ENCODE results near the gene ME3.

Gene ME3

GRCh38 chr11:86488553-86488952, 183.9 kb downstream of the ME3 start:
- no peak for DNase-seq (ENCODE audit: low read depth in 2 of 2)

DNA sequence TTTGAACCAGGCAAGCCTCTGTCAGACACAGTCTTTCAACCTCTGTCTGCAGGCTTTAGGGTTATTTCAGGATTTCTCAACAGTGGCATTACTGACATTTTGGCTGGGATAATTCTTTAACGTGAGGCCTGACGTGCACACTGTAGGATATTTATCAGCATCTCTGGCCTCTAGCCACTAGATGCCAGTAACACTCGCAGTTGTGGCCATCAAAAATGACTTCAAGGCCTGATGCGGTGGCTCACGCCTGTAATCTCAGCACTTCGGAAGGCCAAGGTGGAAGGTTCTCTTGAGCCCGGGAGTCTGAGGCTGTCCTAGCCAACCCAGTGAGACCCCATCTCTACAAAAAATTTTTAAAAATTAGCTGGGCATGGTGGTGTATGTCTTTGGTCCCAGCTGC, 184.7 kb downstream of the ME3 start:
- no peak for DNase-seq (ENCODE audit: low read depth in 2 of 2)

DNA sequence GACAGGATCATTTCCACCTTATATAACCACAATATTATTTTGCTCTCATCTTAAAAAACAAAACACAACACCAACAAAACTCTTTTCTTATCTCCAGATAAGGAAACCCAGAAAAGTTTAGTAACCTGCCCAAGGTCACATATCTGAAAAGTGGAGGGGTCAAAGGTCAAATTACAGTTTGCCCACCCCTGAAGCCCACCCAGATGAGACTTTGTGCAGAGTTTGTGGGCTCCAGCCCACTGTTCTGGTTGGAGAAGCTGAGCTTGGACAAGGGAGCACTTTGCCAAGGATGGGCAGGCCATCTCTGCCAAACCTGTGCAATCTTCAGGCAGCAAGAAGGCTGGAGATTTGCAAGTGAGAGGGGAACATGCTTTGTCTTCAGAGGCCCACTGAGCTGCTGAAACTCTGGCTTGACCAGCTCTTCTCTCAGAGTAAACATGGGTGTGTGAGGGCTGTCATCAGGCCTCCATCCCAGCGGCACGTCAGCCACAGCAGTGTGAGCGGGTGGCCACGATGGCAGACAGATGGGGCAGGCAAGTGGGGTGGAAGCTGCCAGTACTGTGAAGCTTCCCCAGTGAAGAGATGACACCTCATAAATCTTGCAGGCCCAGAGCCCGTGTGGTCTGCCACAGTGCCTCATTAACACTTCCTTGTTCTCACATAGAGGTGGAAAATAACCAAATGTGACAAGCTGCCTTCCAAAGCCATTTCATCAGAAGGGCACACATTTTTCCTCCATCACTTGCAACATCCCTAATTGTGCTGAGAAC, 186.0 kb downstream of the ME3 start:
- peak; percentile 21 to 31 for DNase-seq (ENCODE audit: low read depth in 2 of 2)

DNA sequence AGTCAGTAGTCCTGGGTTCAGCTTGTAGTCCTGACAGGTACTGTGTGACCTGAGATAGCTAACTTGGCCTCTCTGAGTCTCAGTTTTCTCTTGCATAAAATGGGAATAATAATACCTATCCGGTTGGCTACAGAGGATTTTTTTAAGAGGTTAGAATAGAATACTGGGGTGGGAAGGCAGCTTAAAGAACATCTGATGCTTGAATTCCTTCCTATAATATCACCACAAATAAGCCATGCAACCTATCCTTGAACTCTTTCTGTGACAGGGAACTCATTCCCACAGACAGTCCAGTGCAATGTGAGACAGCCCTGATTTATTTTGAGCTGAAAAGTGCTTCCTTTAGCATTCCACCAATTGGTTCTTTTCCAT, 187.6 kb downstream of the ME3 start:
- DNase-seq (ENCODE audit: low read depth in 2 of 2): no peak

DNA sequence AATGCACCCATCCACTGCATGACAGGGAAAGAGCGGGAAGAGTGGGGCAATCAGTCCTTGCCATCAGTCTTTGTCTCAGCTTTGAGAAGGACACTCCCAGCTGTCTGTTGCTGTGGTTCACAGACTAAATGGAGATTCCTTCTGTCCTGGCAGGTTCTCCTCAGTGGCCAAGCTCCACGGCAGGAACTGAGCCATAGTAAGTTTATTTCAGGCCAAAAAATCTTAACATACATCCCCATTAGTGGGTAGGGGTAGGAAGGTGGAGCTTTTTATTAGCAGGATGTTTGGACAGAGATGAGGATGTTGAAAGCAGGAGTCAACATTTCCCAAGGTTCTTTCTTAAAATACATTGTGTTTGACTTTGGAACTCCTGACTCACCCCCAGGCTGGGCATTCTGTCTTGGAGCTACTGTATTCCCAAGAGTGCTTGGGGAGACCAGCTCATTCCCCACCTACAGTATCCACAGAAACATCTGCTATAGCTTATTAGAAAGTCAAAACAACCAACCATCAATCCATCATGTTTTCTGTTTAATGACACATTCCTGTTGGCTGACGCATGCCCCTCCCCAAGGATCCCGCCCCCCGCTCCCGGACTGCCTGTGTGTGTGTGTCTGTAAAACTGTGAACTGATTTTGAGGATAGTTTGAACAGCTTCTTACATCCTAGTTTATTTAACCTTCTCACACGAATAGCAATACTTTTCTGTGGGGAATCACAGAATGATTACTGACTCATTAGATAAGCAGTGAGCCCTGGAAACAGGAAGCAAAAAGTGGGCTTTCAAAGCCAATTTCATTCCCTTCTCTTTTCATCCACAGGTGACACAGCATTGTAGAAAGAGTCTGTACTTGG, 188.2 kb downstream of the ME3 start:
- DNase-seq (ENCODE audit: low read depth in 2 of 2): no peak

- no peak for DNase-seq (ENCODE audit: low read depth in 2 of 2)
Measured at GRCh38 chr11:86483610-86483939, 188.8 kb downstream of the ME3 start.

DNA sequence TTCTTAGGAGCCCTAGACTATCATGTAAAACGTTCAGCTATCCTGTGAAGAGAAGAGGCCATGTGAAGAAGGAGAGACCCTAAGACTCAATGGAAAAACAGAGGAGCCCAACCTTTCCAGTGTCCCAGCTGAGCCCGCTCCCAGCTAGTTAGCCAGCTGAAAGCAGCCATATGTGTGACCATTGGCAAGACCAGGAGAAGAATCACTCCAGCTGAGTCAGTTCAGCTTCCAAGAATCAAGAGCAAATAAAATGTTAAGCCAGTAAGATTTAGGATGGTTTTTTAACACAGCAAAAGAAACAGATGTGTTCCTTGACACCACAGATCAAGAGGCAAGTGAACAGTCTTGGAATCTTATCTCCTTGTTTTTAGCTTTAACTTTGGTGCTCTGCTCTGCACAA, 189.7 kb downstream of the ME3 start:
- DNase-seq (ENCODE audit: low read depth in 2 of 2): no peak

- DNase-seq (ENCODE audit: low read depth in 2 of 2): no peak
Measured at GRCh38 chr11:86481399-86481798, 191.0 kb downstream of the ME3 start.

GRCh38 chr11:86478348-86478747, 194.1 kb downstream of the ME3 start:
- no peak for DNase-seq (ENCODE audit: low read depth in 2 of 2)

- DNase-seq (ENCODE audit: low read depth in 2 of 2): no peak
Measured at GRCh38 chr11:86477495-86478155, 194.8 kb downstream of the ME3 start.

DNA sequence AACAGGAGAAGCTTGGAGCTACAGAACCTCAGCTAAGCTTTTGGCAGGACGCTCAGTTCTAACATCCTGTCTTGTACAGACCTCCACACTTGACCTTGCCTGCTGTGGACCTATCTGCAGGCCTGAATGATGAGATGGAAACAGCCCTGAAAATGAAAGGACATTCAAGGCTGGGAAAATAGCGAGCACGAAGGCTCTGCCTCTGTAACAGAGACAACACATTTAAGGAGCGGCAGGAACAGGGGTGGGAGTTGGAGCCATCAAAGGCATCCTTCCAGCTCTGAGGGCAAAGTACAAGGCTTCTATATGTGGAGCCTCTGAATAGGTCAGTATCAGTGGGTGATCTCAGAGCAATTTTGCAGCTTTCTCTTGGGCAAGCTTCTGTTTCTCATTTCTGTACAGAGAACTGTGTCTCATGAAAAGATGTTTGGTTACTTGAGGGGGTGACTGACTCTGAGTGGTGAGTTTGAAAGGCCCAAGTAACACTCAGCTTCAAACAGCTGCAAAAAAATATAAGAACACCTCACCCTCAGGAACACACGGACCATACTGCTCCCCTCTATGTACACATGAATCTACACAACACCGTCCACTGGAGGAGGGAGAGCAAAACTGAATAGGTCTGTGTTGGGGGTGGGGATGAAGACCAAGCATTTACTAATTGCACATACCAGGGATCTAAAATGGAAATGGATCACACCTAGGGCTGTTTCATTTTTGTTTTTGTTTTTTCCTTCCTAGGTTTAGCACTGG, 196.1 kb downstream of the ME3 start:
- no peak for DNase-seq (ENCODE audit: low read depth in 2 of 2)

GRCh38 chr11:86475027-86475426, 197.4 kb downstream of the ME3 start:
- DNase-seq (ENCODE audit: low read depth in 2 of 2): no peak

DNA sequence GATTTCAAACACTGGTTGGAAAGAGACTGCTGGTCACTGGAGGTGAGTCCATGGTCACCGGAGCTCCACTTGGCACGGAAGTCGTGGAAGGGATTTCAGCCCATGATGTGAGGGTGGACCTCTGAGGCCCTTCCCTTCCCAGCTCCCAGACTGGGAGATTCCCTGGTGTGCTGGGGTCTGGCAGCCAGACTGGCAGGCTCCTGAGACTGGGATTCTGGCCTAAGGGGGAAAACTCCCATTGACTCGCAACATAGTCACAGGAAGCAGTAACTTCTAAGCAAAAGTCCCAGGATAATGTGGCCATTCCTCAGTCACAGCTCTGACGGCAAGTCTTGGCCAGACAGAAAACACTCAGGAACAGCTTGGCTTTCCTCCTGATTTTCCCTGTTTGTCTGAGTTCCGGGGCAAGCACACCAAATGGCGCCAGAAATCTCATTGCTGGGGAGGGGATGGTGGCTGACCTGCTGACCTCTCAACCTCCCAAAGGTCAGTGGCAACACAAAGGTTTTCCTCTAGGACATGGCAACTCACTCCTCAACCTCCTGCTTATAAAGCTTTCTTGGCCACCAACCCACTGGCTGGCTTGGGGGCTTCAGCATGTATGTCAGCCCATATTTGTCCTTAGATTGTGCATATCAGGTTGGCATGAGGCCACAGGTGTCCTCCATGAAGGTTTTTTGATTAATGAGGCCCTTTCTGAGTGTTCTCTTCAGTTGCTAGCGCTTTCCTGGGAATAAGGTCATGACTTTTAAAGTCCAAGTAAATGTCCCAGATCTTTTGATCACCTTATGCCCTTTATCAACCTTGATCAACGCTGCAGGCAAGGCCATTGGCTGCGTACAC, 198.2 kb downstream of the ME3 start:
- DNase-seq (ENCODE audit: low read depth in 2 of 2): no peak

DNA sequence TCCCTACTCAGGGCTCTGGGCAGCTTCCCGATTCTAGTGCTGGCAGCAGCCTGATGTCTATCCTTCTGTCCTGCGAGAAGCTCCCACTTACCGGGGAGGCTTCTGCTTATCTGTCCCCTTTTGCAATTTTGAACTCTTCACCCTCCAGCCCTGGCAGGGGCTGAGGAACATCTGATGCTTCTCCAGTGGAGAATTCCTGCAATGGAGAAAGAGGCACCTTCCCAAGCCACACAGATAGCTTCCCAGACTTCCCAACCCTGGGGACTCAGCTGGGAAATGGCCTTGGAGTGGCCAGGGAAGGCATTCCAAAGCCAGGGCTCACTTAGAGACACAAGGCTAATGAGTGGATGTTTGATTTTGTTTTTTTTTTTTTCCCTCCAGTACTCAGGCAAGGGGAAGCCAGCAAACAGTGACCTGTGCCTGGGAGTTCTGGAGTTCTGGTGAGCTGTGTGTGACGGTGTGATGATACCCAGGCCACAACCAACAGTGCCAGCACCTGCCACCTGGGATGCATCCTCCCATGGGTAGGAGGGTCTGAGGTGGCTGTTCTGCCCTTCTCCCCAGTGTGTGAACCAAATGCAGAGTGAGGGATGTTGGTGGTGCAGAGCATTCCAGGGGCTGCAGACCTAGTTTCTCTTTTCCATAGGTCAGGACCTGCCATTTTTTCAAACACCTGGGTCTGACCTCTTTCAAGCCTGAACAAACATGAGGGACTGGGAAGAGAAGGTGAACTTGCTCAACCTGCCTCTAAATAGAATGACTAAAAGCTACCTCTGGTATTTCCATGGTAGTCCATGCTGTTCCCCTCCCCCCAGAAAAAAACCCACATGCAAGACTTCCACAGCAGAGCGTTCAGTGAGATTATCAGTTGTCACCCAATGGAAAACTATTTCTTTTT, 202.7 kb downstream of the ME3 start:
- no peak for DNase-seq (ENCODE audit: low read depth in 2 of 2)

DNA sequence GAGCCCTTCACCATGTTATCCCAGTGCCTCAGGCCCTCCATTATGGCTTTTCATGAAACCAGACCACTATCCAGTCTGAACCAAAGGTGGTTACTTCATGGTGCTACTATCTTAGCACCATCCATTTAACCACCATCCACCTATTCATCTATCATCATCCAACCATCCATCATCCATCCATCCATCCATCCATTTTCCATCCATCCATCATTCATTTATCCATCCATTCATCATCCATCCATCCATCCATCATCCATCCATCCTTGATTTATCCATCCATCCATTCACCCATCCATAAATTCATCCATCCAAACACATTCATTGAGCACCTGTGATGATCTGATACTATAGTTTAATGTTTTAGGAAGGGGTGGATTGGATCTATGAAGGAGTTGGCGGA, 204.2 kb downstream of the ME3 start:
- no peak for DNase-seq (ENCODE audit: low read depth in 2 of 2)

- DNase-seq (ENCODE audit: low read depth in 2 of 2): no peak
Measured at GRCh38 chr11:86464509-86465221, 207.8 kb downstream of the ME3 start.

DNA sequence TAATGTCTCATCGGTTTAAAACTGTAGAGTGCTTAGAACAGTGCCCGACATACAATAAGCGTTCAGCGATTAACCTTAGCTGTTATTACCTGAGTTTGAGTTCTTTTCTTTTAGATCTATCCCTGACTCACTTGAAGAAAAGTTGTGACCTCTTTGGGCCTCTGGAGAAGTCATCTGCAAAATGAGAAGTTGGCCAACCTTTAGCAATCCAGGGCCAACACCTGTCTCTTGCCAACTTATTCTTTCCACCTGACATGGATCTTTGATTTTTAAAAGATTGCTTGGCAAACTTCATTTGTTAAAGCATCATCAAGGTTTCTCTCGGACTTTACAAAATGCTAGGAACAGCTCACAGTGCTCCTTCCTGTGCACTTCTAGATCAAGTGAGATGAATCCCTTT, 208.5 kb downstream of the ME3 start:
- DNase-seq (ENCODE audit: low read depth in 2 of 2): no peak

DNA sequence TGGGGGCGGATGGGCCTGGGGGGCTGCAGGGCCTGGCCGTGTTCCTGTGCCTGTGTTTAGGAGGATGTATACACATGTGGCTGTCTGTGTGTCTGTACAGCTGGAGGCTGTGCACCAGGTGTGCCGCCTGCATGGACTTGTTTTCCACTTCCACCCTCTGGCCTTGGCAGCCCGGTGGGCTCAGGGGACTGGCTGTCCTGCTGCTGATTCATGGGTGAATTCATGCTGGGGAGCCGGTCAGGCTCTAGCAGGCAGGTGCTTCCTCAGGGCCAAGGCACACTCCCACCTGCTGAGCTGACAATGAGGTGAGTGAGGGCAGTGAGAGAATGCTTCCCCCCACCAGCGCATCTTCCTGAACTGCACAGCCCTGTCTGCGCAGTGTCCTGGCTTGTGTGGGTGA, 209.3 kb downstream of the ME3 start:
- no peak for DNase-seq (ENCODE audit: low read depth in 2 of 2)

DNA sequence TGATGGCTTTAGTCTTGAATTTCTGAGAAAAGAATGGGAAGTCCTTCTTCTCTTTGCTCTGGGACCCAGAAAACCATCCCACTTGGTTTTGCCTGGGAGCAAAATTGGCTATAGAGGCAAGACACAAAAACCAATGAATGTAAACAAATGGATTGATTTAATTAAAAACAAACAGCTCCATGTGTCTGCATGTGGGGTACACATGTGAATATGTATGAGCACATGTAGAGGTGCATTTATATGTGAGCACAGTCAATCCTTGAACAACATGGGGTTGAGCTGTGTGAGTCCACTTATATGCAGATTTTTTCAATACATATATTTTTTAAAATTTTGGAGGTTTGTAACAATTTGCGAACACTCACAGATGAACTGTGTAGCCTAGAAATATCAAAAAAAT, 210.5 kb downstream of the ME3 start:
- DNase-seq (ENCODE audit: low read depth in 2 of 2): no peak
